ENCODE results near the gene SND1.

SND1 gene

GRCh38 chr7:127914693-127915092 lies 262.7 kb downstream of the SND1 start:
- in situ Hi-C loops (cut with MboI; ENCODE audit: low pct_unique_long_range_greater_than_20kb, low sequenced_read_pairs, unreplicated experiment) = no loop called here
- no peak for TF ChIP-seq CTCF (IDR thresholded peaks at IDR 0.05; ENCODE audit: extremely low read depth, insufficient read depth, missing control alignments)
- DNase-seq (ENCODE audit: low spot score) = no peak

GRCh38 chr7:127916735-127917134 lies 264.7 kb downstream of the SND1 start:
- in situ Hi-C loops (cut with MboI; ENCODE audit: low pct_unique_long_range_greater_than_20kb, low sequenced_read_pairs, unreplicated experiment) = no loop called here
- no peak for DNase-seq (ENCODE audit: low spot score)
- TF ChIP-seq CTCF (IDR thresholded peaks at IDR 0.05; ENCODE audit: extremely low read depth, insufficient read depth, missing control alignments) = no peak

- no peak for DNase-seq (ENCODE audit: low spot score)
- in situ Hi-C loops (cut with MboI; ENCODE audit: low pct_unique_long_range_greater_than_20kb, low sequenced_read_pairs, unreplicated experiment) = no loop called here
- TF ChIP-seq CTCF (IDR thresholded peaks at IDR 0.05; ENCODE audit: extremely low read depth, insufficient read depth, missing control alignments) = no peak
These were observed 266.1 kb downstream of the SND1 start for GRCh38 chr7:127918130-127918529.

- no peak for DNase-seq (ENCODE audit: low spot score)
- TF ChIP-seq CTCF (IDR thresholded peaks at IDR 0.05; ENCODE audit: extremely low read depth, insufficient read depth, missing control alignments) = no peak
- in situ Hi-C loops (cut with MboI; ENCODE audit: low pct_unique_long_range_greater_than_20kb, low sequenced_read_pairs, unreplicated experiment) = no loop called here
These were observed 268.9 kb downstream of the SND1 start for GRCh38 chr7:127920787-127921438.

GRCh38 chr7:127922656-127923055 lies 270.7 kb downstream of the SND1 start:
- in situ Hi-C loops (cut with MboI; ENCODE audit: low pct_unique_long_range_greater_than_20kb, low sequenced_read_pairs, unreplicated experiment) = no loop called here
- no peak for DNase-seq (ENCODE audit: low spot score)
- TF ChIP-seq CTCF (IDR thresholded peaks at IDR 0.05; ENCODE audit: extremely low read depth, insufficient read depth, missing control alignments) = no peak

- DNase-seq (ENCODE audit: low spot score) = no peak
- in situ Hi-C loops (cut with MboI; ENCODE audit: low pct_unique_long_range_greater_than_20kb, low sequenced_read_pairs, unreplicated experiment) = no loop called here
- TF ChIP-seq CTCF (IDR thresholded peaks at IDR 0.05; ENCODE audit: extremely low read depth, insufficient read depth, missing control alignments) = no peak
These were observed 272.9 kb downstream of the SND1 start for GRCh38 chr7:127924874-127925273.

GRCh38 chr7:127927348-127927696 lies 275.3 kb downstream of the SND1 start:
- no peak for TF ChIP-seq CTCF (IDR thresholded peaks at IDR 0.05; ENCODE audit: extremely low read depth, insufficient read depth, missing control alignments)
- in situ Hi-C loops (cut with MboI; ENCODE audit: low pct_unique_long_range_greater_than_20kb, low sequenced_read_pairs, unreplicated experiment) = no loop called here
- no peak for DNase-seq (ENCODE audit: low spot score)
